ENCODE measurements around the gene HID1.
A peak's percentile ranks its signal among the peaks of the same experiment; 100 is the strongest.
"Not testable (repeated sequence)": the region's sequence is repeated elsewhere in the genome, so short reads cannot be mapped to it uniquely, and the experiment has no call there.

The HID1 gene

GRCh38 chr17:74970395-74970794 is 2.2 kb downstream of the HID1 start:
- DNase-seq (ENCODE audit: low read depth): no peak

GRCh38 chr17:74969501-74969900 is 3.1 kb downstream of the HID1 start:
- DNase-seq (ENCODE audit: low read depth): not testable (repeated sequence)

GRCh38 chr17:74968361-74968780 is 4.2 kb downstream of the HID1 start:
- DNase-seq (ENCODE audit: low read depth): no peak

- DNase-seq (ENCODE audit: low read depth): no peak
These were observed 7.5 kb downstream of the HID1 start for GRCh38 chr17:74964988-74965622.

GRCh38 chr17:74964246-74964761 is 8.3 kb downstream of the HID1 start:
- DNase-seq (ENCODE audit: low read depth): no peak

GRCh38 chr17:74963656-74964055 is 8.9 kb downstream of the HID1 start:
- DNase-seq (ENCODE audit: low read depth): no peak

- no peak for DNase-seq (ENCODE audit: low read depth)
These were observed 9.8 kb downstream of the HID1 start for GRCh38 chr17:74962622-74963394.

GRCh38 chr17:74961657-74962350 is 10.8 kb downstream of the HID1 start:
- DNase-seq (ENCODE audit: low read depth): peak; percentile 77

- no peak for DNase-seq (ENCODE audit: low read depth)
These were observed 11.8 kb downstream of the HID1 start for GRCh38 chr17:74960570-74961342.

GRCh38 chr17:74959826-74960515 is 12.6 kb downstream of the HID1 start:
- no peak for DNase-seq (ENCODE audit: low read depth)

- peak; percentile 71 for DNase-seq (ENCODE audit: low read depth)
These were observed 14.4 kb downstream of the HID1 start for GRCh38 chr17:74957935-74958740.

- DNase-seq (ENCODE audit: low read depth): no peak
These were observed 16.5 kb downstream of the HID1 start for GRCh38 chr17:74956093-74956492.

- DNase-seq (ENCODE audit: low read depth): no peak
These were observed 17.7 kb downstream of the HID1 start for GRCh38 chr17:74954665-74955421.

GRCh38 chr17:74954115-74954514 is 18.4 kb downstream of the HID1 start:
- DNase-seq (ENCODE audit: low read depth): no peak

- no peak for DNase-seq (ENCODE audit: low read depth)
These were observed 19.3 kb downstream of the HID1 start for GRCh38 chr17:74953134-74953687.

- no peak for DNase-seq (ENCODE audit: low read depth)
These were observed 20.0 kb downstream of the HID1 start for GRCh38 chr17:74952431-74953133.

GRCh38 chr17:74951680-74952421 is 20.7 kb downstream of the HID1 start:
- no peak for DNase-seq (ENCODE audit: low read depth)

- DNase-seq (ENCODE audit: low read depth): no peak
These were observed 21.5 kb downstream of the HID1 start for GRCh38 chr17:74951065-74951464.

All from activated gamma-delta T cell treated with anti-CD3 and anti-CD28 coated beads, Interleukin-2, amount 50 U/mL, for 16 hours (primary cell).